OCI-LY7 (cell line): ENCODE measurements around the gene PHF12.

ENCODE experiments used
- EZH2phosphoT487 ChIP-seq: fragments of 200-600 bp; sonication (generic); IDR thresholded peaks from 2 replicates; pipeline ENCODE4 v1.6.1; 2018; ENCODE audit warnings: low read depth, borderline replicate concordance, mild to moderate bottlenecking, mixed run types, antibody characterized with exemption, low read length, moderate library complexity, mixed read lengths
- TF ChIP-seq, protein P1 (sequence below): fragments of 200-600 bp; sonication (generic); conservative IDR thresholded peaks from 2 replicates; pipeline ENCODE4 v1.5.1; 2014; ENCODE audit warnings: mild to moderate bottlenecking, antibody characterized with exemption, low read length, moderate library complexity, mixed read lengths

DNA sequence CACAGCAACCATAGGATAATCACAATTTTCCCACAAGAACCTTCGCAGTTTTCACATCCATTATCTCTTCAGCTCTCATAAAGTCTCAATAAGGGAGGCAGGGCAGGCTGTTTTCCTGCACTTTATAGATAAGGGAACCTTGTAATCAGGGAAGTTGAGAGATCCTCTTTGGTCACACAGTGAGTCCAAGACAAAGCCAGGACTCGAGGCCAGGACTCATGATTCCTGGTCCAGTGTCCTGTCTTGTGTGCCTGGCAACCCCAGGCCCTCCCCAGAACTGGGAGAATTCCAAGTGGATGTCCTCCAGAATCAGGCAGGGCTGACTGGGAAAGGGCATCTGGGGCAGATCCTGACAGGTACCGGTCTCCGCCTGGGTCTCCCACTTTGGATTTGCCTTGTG is 23.1 kb upstream of the PHF12 start:
- TF ChIP-seq, protein P1, sequence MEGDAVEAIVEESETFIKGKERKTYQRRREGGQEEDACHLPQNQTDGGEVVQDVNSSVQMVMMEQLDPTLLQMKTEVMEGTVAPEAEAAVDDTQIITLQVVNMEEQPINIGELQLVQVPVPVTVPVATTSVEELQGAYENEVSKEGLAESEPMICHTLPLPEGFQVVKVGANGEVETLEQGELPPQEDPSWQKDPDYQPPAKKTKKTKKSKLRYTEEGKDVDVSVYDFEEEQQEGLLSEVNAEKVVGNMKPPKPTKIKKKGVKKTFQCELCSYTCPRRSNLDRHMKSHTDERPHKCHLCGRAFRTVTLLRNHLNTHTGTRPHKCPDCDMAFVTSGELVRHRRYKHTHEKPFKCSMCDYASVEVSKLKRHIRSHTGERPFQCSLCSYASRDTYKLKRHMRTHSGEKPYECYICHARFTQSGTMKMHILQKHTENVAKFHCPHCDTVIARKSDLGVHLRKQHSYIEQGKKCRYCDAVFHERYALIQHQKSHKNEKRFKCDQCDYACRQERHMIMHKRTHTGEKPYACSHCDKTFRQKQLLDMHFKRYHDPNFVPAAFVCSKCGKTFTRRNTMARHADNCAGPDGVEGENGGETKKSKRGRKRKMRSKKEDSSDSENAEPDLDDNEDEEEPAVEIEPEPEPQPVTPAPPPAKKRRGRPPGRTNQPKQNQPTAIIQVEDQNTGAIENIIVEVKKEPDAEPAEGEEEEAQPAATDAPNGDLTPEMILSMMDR = no peak
- no peak for TF ChIP-seq EZH2phosphoT487
